IMR-90 (cell line): Measurements from ENCODE around the gene EIF2B2. TPM values are rescaled to one million over a fixed set of nuclear protein-coding genes. Genes with fewer than 3 reads are reported as not detected.

Experiments used
- ATAC-seq: fragments of 200-7000 bp; cut with Tn5 transposase; 2 replicates; pipeline ENCODE4 v1.9.1; 2020; ENCODE audit warnings: low read depth, mild to moderate bottlenecking, moderate library complexity
- BruUV-seq: library from RNA; stranded (reverse); fragments of 400-500 nt; replicated peaks from 2 replicates; lab custom pipeline; 2021; lab: Mats Ljungman, UMichigan
- CTCF ChIA-PET: fragments of 300-600 bp; formaldehyde crosslinking; extraction: SDS; loops from one replicate; lab custom pipeline; 2021; ENCODE audit warnings: antibody characterized with exemption; lab: Yijun Ruan, JAX
- POLR2A ChIA-PET: fragments of 300-600 bp; sonication (Branson Sonifier 250); formaldehyde crosslinking; loops from one replicate; lab custom pipeline; 2022; ENCODE audit warnings: antibody characterized with exemption; ENCODE audit not compliant: unreplicated experiment; lab: Charles Lee
- DNase-seq: peaks from one replicate; pipeline ENCODE4 v3.0.0; 2013
- H2AFZ ChIP-seq: replicated peaks from 2 replicates; pipeline ENCODE3; 2013; ENCODE audit warnings: low read length, mild to moderate bottlenecking; ENCODE audit not compliant: poor library complexity
- H2AK5ac ChIP-seq: 2 replicates; pipeline ENCODE4 v1.6.1; 2013; ENCODE audit warnings: low read depth, low read length, inconsistent platforms
- H2AK9ac ChIP-seq: replicated peaks from 2 replicates; pipeline ENCODE3; 2013; ENCODE audit warnings: mild to moderate bottlenecking, low read depth, low read length, moderate library complexity; ENCODE audit not compliant: poor library complexity
- H2BK120ac ChIP-seq: 2 replicates; pipeline ENCODE4 v1.6.1; 2013; ENCODE audit warnings: low read depth, low read length, inconsistent platforms
- H2BK15ac ChIP-seq: 3 replicates; pipeline ENCODE4 v1.6.1; 2013; ENCODE audit warnings: low read depth, low read length, inconsistent platforms
- H2BK20ac ChIP-seq: 2 replicates; pipeline ENCODE4 v1.6.1; 2013; ENCODE audit warnings: low read depth, mild to moderate bottlenecking, inconsistent platforms, low read length, moderate library complexity
- H2BK5ac ChIP-seq: 2 replicates; pipeline ENCODE4 v1.6.1; 2013; ENCODE audit warnings: mild to moderate bottlenecking, low read depth, low read length, inconsistent platforms; ENCODE audit not compliant: poor library complexity, severe bottlenecking
- H3K14ac ChIP-seq: replicated peaks from 2 replicates; pipeline ENCODE4 v1.6.1; 2013; ENCODE audit warnings: low read depth, low read length, inconsistent platforms
- H3K18ac ChIP-seq: 2 replicates; pipeline ENCODE4 v1.6.1; 2013; ENCODE audit warnings: low read depth, low read length, control low read depth
- H3K23ac ChIP-seq: 2 replicates; pipeline ENCODE4 v1.6.1; 2013; ENCODE audit warnings: low read depth, low read length, inconsistent platforms
- H3K27ac ChIP-seq: 2 replicates; pipeline ENCODE4 v1.5.1; 2013; ENCODE audit warnings: mild to moderate bottlenecking, control low read depth, low read length; ENCODE audit not compliant: insufficient read depth
- H3K27me3 ChIP-seq: 2 replicates; pipeline ENCODE4 v1.6.1; 2013; ENCODE audit warnings: low read length; ENCODE audit not compliant: control insufficient read depth, insufficient read depth
- H3K36me3 ChIP-seq: 2 replicates; pipeline ENCODE4 v1.6.1; 2013; ENCODE audit warnings: low read length, mixed read lengths; ENCODE audit not compliant: control insufficient read depth, insufficient read depth
- H3K4ac ChIP-seq: 2 replicates; pipeline ENCODE4 v1.6.1; 2013; ENCODE audit warnings: low read depth, low read length, inconsistent platforms
- H3K4me1 ChIP-seq: 2 replicates; pipeline ENCODE4 v1.6.1; 2013; ENCODE audit warnings: low read length, mixed read lengths; ENCODE audit not compliant: control insufficient read depth, insufficient read depth
- H3K4me2 ChIP-seq: 2 replicates; pipeline ENCODE4 v1.6.1; 2013; ENCODE audit warnings: low read depth, mild to moderate bottlenecking, control low read depth, low read length, moderate library complexity
- H3K4me3 ChIP-seq: 2 replicates; pipeline ENCODE4 v1.5.1; 2013; ENCODE audit warnings: low read depth, mild to moderate bottlenecking, control low read depth, low read length, moderate library complexity; ENCODE audit not compliant: insufficient read depth
- H3K56ac ChIP-seq: 2 replicates; pipeline ENCODE4 v1.6.1; 2013; ENCODE audit warnings: low read length, inconsistent platforms; ENCODE audit not compliant: insufficient read depth; ENCODE audit errors: extremely low read depth
- H3K79me1 ChIP-seq, 2 experiments: 2 replicates each; pipeline ENCODE4 v1.6.1; 2013; ENCODE audit warnings: low read length in 2 of 2, inconsistent platforms in 1 of 2, low read depth in 1 of 2
- H3K9ac ChIP-seq: 2 replicates; pipeline ENCODE4 v1.6.1; 2013; ENCODE audit warnings: low read depth, low read length, control low read depth
- H3K9me1 ChIP-seq: 2 replicates; pipeline ENCODE4 v1.6.1; 2013; ENCODE audit warnings: low read length, inconsistent platforms; ENCODE audit not compliant: insufficient read depth
- H3K9me3 ChIP-seq: 2 replicates; pipeline ENCODE4 v1.6.1; 2013; ENCODE audit warnings: low read length; ENCODE audit not compliant: control insufficient read depth, insufficient read depth
- H4K20me1 ChIP-seq: 2 replicates; pipeline ENCODE4 v1.6.1; 2013; ENCODE audit warnings: low read length, inconsistent platforms; ENCODE audit not compliant: insufficient read depth
- H4K5ac ChIP-seq: 2 replicates; pipeline ENCODE4 v1.6.1; 2013; ENCODE audit warnings: mild to moderate bottlenecking, low read depth, low read length, control low read depth
- H4K8ac ChIP-seq, 2 experiments: 2 replicates each; pipeline ENCODE4 v1.6.1; 2013; ENCODE audit warnings: low read depth in 2 of 2, low read length in 2 of 2, control low read depth in 1 of 2, inconsistent platforms in 1 of 2
- H4K91ac ChIP-seq: 2 replicates; pipeline ENCODE4 v1.6.1; 2013; ENCODE audit warnings: low read depth, low read length, inconsistent platforms; ENCODE audit not compliant: insufficient read depth
- BHLHE40 ChIP-seq: fragments of 150-350 bp; IDR thresholded peaks from 2 replicates; pipeline ENCODE4 v1.6.1; 2016; ENCODE audit warnings: mild to moderate bottlenecking, low read depth, low read length
- FOS ChIP-seq: fragments of 150-350 bp; IDR thresholded peaks from 2 replicates; pipeline ENCODE4 v1.6.1; 2016; ENCODE audit warnings: low read depth, low read length
- RAD21 ChIP-seq: IDR thresholded peaks from 2 replicates; pipeline ENCODE4 v1.6.1; 2012; ENCODE audit warnings: low read length, improper control_type of control experiment
- WGBS, 2 experiments: methylation state at CpG; one replicate each; pipeline versions ENCODE4 v1.1.5 to v1.1.7; 2013; ENCODE audit warnings: missing lambda C conversion rate in 2 of 2; ENCODE audit not compliant: insufficient read length in 1 of 2; ENCODE audit errors: extremely low coverage in 2 of 2; 5-methylcytosine and 5-hydroxymethylcytosine counted together
- dilution Hi-C: fragments of 300-500 bp; cut with HindIII; formaldehyde crosslinking; loops from one replicate; pipeline ENCODE4 v1.14.3; 2018; ENCODE audit warnings: low sequenced_read_pairs; ENCODE audit not compliant: unreplicated experiment
- in situ Hi-C: fragments of 300-500 bp; cut with MboI; formaldehyde crosslinking; loops from 3 replicates; pipeline ENCODE4 v1.14.3; 2019; ENCODE audit warnings: low sequenced_read_pairs, inconsistent platforms, mixed read lengths
- intact Hi-C: fragments of 100-400 bp; cut with micrococcal nuclease; formaldehyde crosslinking; loops from 2 replicates; pipeline ENCODE4 v1.10.0; 2022
- polyA plus RNA-seq, 3 experiments: library from polyadenylated mRNA; depleted of rRNA; stranded (reverse); fragments of >200 nt; gene quantifications; 2 replicates each; pipeline ENCODE4 v1.2.3, GENCODE V29; 2012; ENCODE audit warnings: low replicate concordance in 1 of 3
- total RNA-seq: library from RNA; depleted of rRNA; stranded (reverse); fragments of >200 nt; gene quantifications from 2 replicates; pipeline ENCODE4 v1.2.3, GENCODE V29; 2012

EIF2B2 gene
- total and polyA plus RNA-seq, 2 of the 4 experiments (the other 2 are of a cell fraction), result 63.6 to 70.1 TPM

- H4K5ac ChIP-seq, result peak overlapping the region; percentile 17; the same call in 1 of the 2 replicates
- H3K36me3 ChIP-seq, result peaks cover 32% of the 10 kb centered on the region
- DNase-seq (peak; percentile 78), ATAC-seq (peak; percentile 95)
- H2BK120ac ChIP-seq, result peak overlapping the region; percentile 32; the same call in 1 of the 2 replicates
- H4K91ac ChIP-seq, result no peak overlapping the region
- H3K9ac ChIP-seq, result peak overlapping the region; percentile 34; the same call in 1 of the 2 replicates
- H3K9me1 ChIP-seq, result peaks cover 5% of the 10 kb centered on the region
- ChIA-PET POLR2A (no interaction called here), CTCF (interaction anchor here (0.6 to 1.3 kb wide), 3 partner anchors 9 to 85 kb away, joined by 3 read pairs; partner anchors contain the start of gene EIF2B2)
- in situ Hi-C loops, result no loop called here
- peak overlapping the region; percentile 69 for H2BK5ac ChIP-seq
- H3K23ac ChIP-seq, result 0 out of 2 replicates have a peak overlapping the region, but pooled peaks have one; percentile 28
- no peak overlapping the region for H2BK15ac ChIP-seq
- H3K79me1 ChIP-seq, result peaks cover 15 to 25% of the 10 kb centered on the region in 2 experiments; a peak in 3 of 4 replicates
- TF ChIP-seq BHLHE40 (no peak), RAD21 (no peak), FOS (peak; percentile 71)
- peak overlapping the region; percentile 75; the same call in 1 of the 2 replicates for H3K4me2 ChIP-seq
- H3K27ac ChIP-seq, result peak overlapping the region; percentile 72; the same call in 1 of the 2 replicates
- no peak overlapping the region; the same call in 1 of the 2 replicates for H3K18ac ChIP-seq
- no peak overlapping the region for H2AK5ac ChIP-seq
- no peaks in the 10 kb centered on the region for H3K27me3 ChIP-seq
- H4K8ac ChIP-seq, result peak overlapping the region in 1 of 2 experiments; percentile 33; a peak in 1 of 4 replicates
- H3K56ac ChIP-seq, result no peak overlapping the region
- intact Hi-C loops, result no loop called here
- H3K9me3 ChIP-seq, result no peaks in the 10 kb centered on the region
- H3K4me3 ChIP-seq, result no peak overlapping the region
- H2AFZ ChIP-seq, result no peak overlapping the region
- no peaks in the 10 kb centered on the region for H4K20me1 ChIP-seq
- H3K4ac ChIP-seq, result peak overlapping the region; percentile 28; the same call in 1 of the 2 replicates
- peak overlapping the region; percentile 6; the same call in 1 of the 2 replicates for H3K14ac ChIP-seq
- BruUV-seq, result no TSS peak
- no peak overlapping the region for H2AK9ac ChIP-seq
- no peak overlapping the region for H2BK20ac ChIP-seq
- dilution Hi-C loops, result no loop called here
- WGBS, 2 experiments, result 100% methylated on average over 1 of the region's 4 CpGs; no CpG with 5 or more reads in 1 of the 2 experiments
- H3K4me1 ChIP-seq, result peaks cover 3% of the 10 kb centered on the region; the same call in 1 of the 2 replicates
Observed at GRCh38 chr14:75011356-75011994, 8.8 kb downstream of the EIF2B2 start.
